IMR-90 (cell line): ENCODE results near the gene ASS1. TPM values are rescaled to one million over a fixed set of nuclear protein-coding genes. Genes with fewer than 3 reads are reported as not detected.

Experiments
- ATAC-seq: fragments of 200-7000 bp; cut with Tn5 transposase; 2 replicates; pipeline ENCODE4 v1.9.1; 2020; ENCODE audit warnings: low read depth, mild to moderate bottlenecking, moderate library complexity
- BruUV-seq: library from RNA; stranded (reverse); fragments of 400-500 nt; replicated peaks from 2 replicates; lab custom pipeline; 2021; lab: Mats Ljungman, UMichigan
- CTCF ChIA-PET: fragments of 300-600 bp; formaldehyde crosslinking; extraction: SDS; loops from one replicate; lab custom pipeline; 2021; ENCODE audit warnings: antibody characterized with exemption; lab: Yijun Ruan, JAX
- POLR2A ChIA-PET: fragments of 300-600 bp; sonication (Branson Sonifier 250); formaldehyde crosslinking; loops from one replicate; lab custom pipeline; 2022; ENCODE audit warnings: antibody characterized with exemption; ENCODE audit not compliant: unreplicated experiment; lab: Charles Lee
- DNase-seq: peaks from one replicate; pipeline ENCODE4 v3.0.0; 2013
- H2AFZ ChIP-seq: replicated peaks from 2 replicates; pipeline ENCODE3; 2013; ENCODE audit warnings: low read length, mild to moderate bottlenecking; ENCODE audit not compliant: poor library complexity
- H2AK5ac ChIP-seq: 2 replicates; pipeline ENCODE4 v1.6.1; 2013; ENCODE audit warnings: low read depth, low read length, inconsistent platforms
- H2AK9ac ChIP-seq: replicated peaks from 2 replicates; pipeline ENCODE3; 2013; ENCODE audit warnings: mild to moderate bottlenecking, low read depth, low read length, moderate library complexity; ENCODE audit not compliant: poor library complexity
- H2BK120ac ChIP-seq: 2 replicates; pipeline ENCODE4 v1.6.1; 2013; ENCODE audit warnings: low read depth, low read length, inconsistent platforms
- H2BK15ac ChIP-seq: 3 replicates; pipeline ENCODE4 v1.6.1; 2013; ENCODE audit warnings: low read depth, low read length, inconsistent platforms
- H2BK20ac ChIP-seq: 2 replicates; pipeline ENCODE4 v1.6.1; 2013; ENCODE audit warnings: low read depth, mild to moderate bottlenecking, inconsistent platforms, low read length, moderate library complexity
- H2BK5ac ChIP-seq: 2 replicates; pipeline ENCODE4 v1.6.1; 2013; ENCODE audit warnings: mild to moderate bottlenecking, low read depth, low read length, inconsistent platforms; ENCODE audit not compliant: poor library complexity, severe bottlenecking
- H3K14ac ChIP-seq: replicated peaks from 2 replicates; pipeline ENCODE4 v1.6.1; 2013; ENCODE audit warnings: low read depth, low read length, inconsistent platforms
- H3K18ac ChIP-seq: 2 replicates; pipeline ENCODE4 v1.6.1; 2013; ENCODE audit warnings: low read depth, low read length, control low read depth
- H3K23ac ChIP-seq: 2 replicates; pipeline ENCODE4 v1.6.1; 2013; ENCODE audit warnings: low read depth, low read length, inconsistent platforms
- H3K27ac ChIP-seq: 2 replicates; pipeline ENCODE4 v1.5.1; 2013; ENCODE audit warnings: mild to moderate bottlenecking, control low read depth, low read length; ENCODE audit not compliant: insufficient read depth
- H3K27me3 ChIP-seq: 2 replicates; pipeline ENCODE4 v1.6.1; 2013; ENCODE audit warnings: low read length; ENCODE audit not compliant: control insufficient read depth, insufficient read depth
- H3K36me3 ChIP-seq: 2 replicates; pipeline ENCODE4 v1.6.1; 2013; ENCODE audit warnings: low read length, mixed read lengths; ENCODE audit not compliant: control insufficient read depth, insufficient read depth
- H3K4ac ChIP-seq: 2 replicates; pipeline ENCODE4 v1.6.1; 2013; ENCODE audit warnings: low read depth, low read length, inconsistent platforms
- H3K4me1 ChIP-seq: 2 replicates; pipeline ENCODE4 v1.6.1; 2013; ENCODE audit warnings: low read length, mixed read lengths; ENCODE audit not compliant: control insufficient read depth, insufficient read depth
- H3K4me2 ChIP-seq: 2 replicates; pipeline ENCODE4 v1.6.1; 2013; ENCODE audit warnings: low read depth, mild to moderate bottlenecking, control low read depth, low read length, moderate library complexity
- H3K4me3 ChIP-seq: 2 replicates; pipeline ENCODE4 v1.5.1; 2013; ENCODE audit warnings: low read depth, mild to moderate bottlenecking, control low read depth, low read length, moderate library complexity; ENCODE audit not compliant: insufficient read depth
- H3K56ac ChIP-seq: 2 replicates; pipeline ENCODE4 v1.6.1; 2013; ENCODE audit warnings: low read length, inconsistent platforms; ENCODE audit not compliant: insufficient read depth; ENCODE audit errors: extremely low read depth
- H3K79me1 ChIP-seq, 2 experiments: 2 replicates each; pipeline ENCODE4 v1.6.1; 2013; ENCODE audit warnings: low read length in 2 of 2, inconsistent platforms in 1 of 2, low read depth in 1 of 2
- H3K9ac ChIP-seq: 2 replicates; pipeline ENCODE4 v1.6.1; 2013; ENCODE audit warnings: low read depth, low read length, control low read depth
- H3K9me1 ChIP-seq: 2 replicates; pipeline ENCODE4 v1.6.1; 2013; ENCODE audit warnings: low read length, inconsistent platforms; ENCODE audit not compliant: insufficient read depth
- H3K9me3 ChIP-seq: 2 replicates; pipeline ENCODE4 v1.6.1; 2013; ENCODE audit warnings: low read length; ENCODE audit not compliant: control insufficient read depth, insufficient read depth
- H4K20me1 ChIP-seq: 2 replicates; pipeline ENCODE4 v1.6.1; 2013; ENCODE audit warnings: low read length, inconsistent platforms; ENCODE audit not compliant: insufficient read depth
- H4K5ac ChIP-seq: 2 replicates; pipeline ENCODE4 v1.6.1; 2013; ENCODE audit warnings: mild to moderate bottlenecking, low read depth, low read length, control low read depth
- H4K8ac ChIP-seq, 2 experiments: 2 replicates each; pipeline ENCODE4 v1.6.1; 2013; ENCODE audit warnings: low read depth in 2 of 2, low read length in 2 of 2, control low read depth in 1 of 2, inconsistent platforms in 1 of 2
- H4K91ac ChIP-seq: 2 replicates; pipeline ENCODE4 v1.6.1; 2013; ENCODE audit warnings: low read depth, low read length, inconsistent platforms; ENCODE audit not compliant: insufficient read depth
- CTCF ChIP-seq: conservative IDR thresholded peaks from 2 replicates; pipeline ENCODE4 v1.5.1; 2012; ENCODE audit warnings: mild to moderate bottlenecking, low read depth, low read length, improper control_type of control experiment
- ELK1 ChIP-seq: fragments of 150-350 bp; IDR thresholded peaks from 2 replicates; pipeline ENCODE4 v1.6.1; 2016; ENCODE audit warnings: low read depth, mild to moderate bottlenecking, low read length, moderate library complexity, borderline replicate concordance
- FOS ChIP-seq: fragments of 150-350 bp; IDR thresholded peaks from 2 replicates; pipeline ENCODE4 v1.6.1; 2016; ENCODE audit warnings: low read depth, low read length
- NFE2L2 ChIP-seq: fragments of 150-350 bp; IDR thresholded peaks from 2 replicates; pipeline ENCODE4 v1.6.1; 2016; ENCODE audit warnings: low read depth, mild to moderate bottlenecking, low read length
- POLR2A ChIP-seq: IDR thresholded peaks from 2 replicates; pipeline ENCODE4 v1.6.1; 2012; ENCODE audit warnings: mild to moderate bottlenecking, low read depth, low read length
- RAD21 ChIP-seq: IDR thresholded peaks from 2 replicates; pipeline ENCODE4 v1.6.1; 2012; ENCODE audit warnings: low read length, improper control_type of control experiment
- RFX5 ChIP-seq: IDR thresholded peaks from 2 replicates; pipeline ENCODE4 v1.8.0; 2012; ENCODE audit warnings: low read depth, mild to moderate bottlenecking, low read length, moderate library complexity
- SMC3 ChIP-seq: fragments of 150-350 bp; IDR thresholded peaks from 2 replicates; pipeline ENCODE4 v1.6.1; 2016; ENCODE audit warnings: low read depth, mild to moderate bottlenecking, antibody characterized with exemption, low read length, moderate library complexity
- USF2 ChIP-seq: fragments of 150-350 bp; IDR thresholded peaks from 2 replicates; pipeline ENCODE4 v1.6.1; 2017; ENCODE audit warnings: mild to moderate bottlenecking, antibody characterized with exemption, low read length, low read depth
- WGBS, 2 experiments: methylation state at CpG; one replicate each; pipeline versions ENCODE4 v1.1.5 to v1.1.7; 2013; ENCODE audit warnings: missing lambda C conversion rate in 2 of 2; ENCODE audit not compliant: insufficient read length in 1 of 2; ENCODE audit errors: extremely low coverage in 2 of 2; 5-methylcytosine and 5-hydroxymethylcytosine counted together
- dilution Hi-C: fragments of 300-500 bp; cut with HindIII; formaldehyde crosslinking; loops from one replicate; pipeline ENCODE4 v1.14.3; 2018; ENCODE audit warnings: low sequenced_read_pairs; ENCODE audit not compliant: unreplicated experiment
- in situ Hi-C: fragments of 300-500 bp; cut with MboI; formaldehyde crosslinking; loops from 3 replicates; pipeline ENCODE4 v1.14.3; 2019; ENCODE audit warnings: low sequenced_read_pairs, inconsistent platforms, mixed read lengths
- intact Hi-C: fragments of 100-400 bp; cut with micrococcal nuclease; formaldehyde crosslinking; loops from 2 replicates; pipeline ENCODE4 v1.10.0; 2022
- polyA plus RNA-seq, 3 experiments: library from polyadenylated mRNA; depleted of rRNA; stranded (reverse); fragments of >200 nt; gene quantifications; 2 replicates each; pipeline ENCODE4 v1.2.3, GENCODE V29; 2012; ENCODE audit warnings: low replicate concordance in 1 of 3
- total RNA-seq: library from RNA; depleted of rRNA; stranded (reverse); fragments of >200 nt; gene quantifications from 2 replicates; pipeline ENCODE4 v1.2.3, GENCODE V29; 2012

The ASS1 gene
- total and polyA plus RNA-seq, 2 of the 4 experiments (the other 2 are of a cell fraction) = 39.6 to 41.9 TPM

DNA sequence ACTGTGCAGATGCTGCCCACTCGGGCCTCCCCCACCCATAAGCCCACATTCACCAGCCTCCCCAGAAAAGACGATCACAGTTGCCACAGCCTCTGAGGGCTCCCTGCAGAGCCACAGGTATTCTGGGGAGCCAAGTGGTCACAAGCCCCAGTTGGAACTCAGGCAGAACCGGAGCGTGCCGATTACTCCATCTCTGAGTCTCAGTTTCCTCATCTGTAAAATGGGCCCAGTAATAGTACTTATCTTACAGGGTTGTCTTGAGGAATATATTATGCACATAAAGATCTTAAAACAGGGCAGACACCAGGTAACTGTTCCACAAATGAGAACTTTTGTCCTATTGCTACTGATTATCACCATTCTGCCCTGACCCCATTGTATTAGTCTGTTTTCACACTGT is 77.0 kb downstream of the ASS1 start:
- H2BK120ac ChIP-seq = no peak overlapping the region
- no peak overlapping the region for H3K14ac ChIP-seq
- POLR2A ChIA-PET = no interaction called here
- H4K20me1 ChIP-seq = no peaks in the 10 kb centered on the region
- H2BK20ac ChIP-seq = no peak overlapping the region
- no peak overlapping the region for H2AK9ac ChIP-seq
- no peaks in the 10 kb centered on the region for H3K9me3 ChIP-seq
- no TSS peak for BruUV-seq
- ATAC-seq (no peak), DNase-seq (no peak)
- no peaks in the 10 kb centered on the region for H3K79me1 ChIP-seq
- H4K91ac ChIP-seq = no peak overlapping the region
- CTCF ChIA-PET = no interaction called here
- no peaks in the 10 kb centered on the region for H3K4me1 ChIP-seq
- H2AFZ ChIP-seq = no peak overlapping the region
- TF ChIP-seq NFE2L2 (no peak), USF2 (no peak), SMC3 (no peak), RFX5 (no peak), FOS (no peak), RAD21 (no peak), ELK1 (no peak), CTCF (no peak), POLR2A (no peak)
- no peak overlapping the region for H3K27ac ChIP-seq
- H2AK5ac ChIP-seq = no peak overlapping the region
- no peak overlapping the region for H2BK15ac ChIP-seq
- H3K23ac ChIP-seq = no peak overlapping the region
- H3K4me2 ChIP-seq = no peak overlapping the region
- H3K18ac ChIP-seq = no peak overlapping the region
- in situ Hi-C loops = no loop called here
- H3K9me1 ChIP-seq = no peaks in the 10 kb centered on the region
- H3K56ac ChIP-seq = no peak overlapping the region
- 75% methylated on average over 1 of the region's 5 CpGs; no CpG with 5 or more reads in 1 of the 2 experiments for WGBS, 2 experiments
- no peak overlapping the region for H4K5ac ChIP-seq
- no peak overlapping the region for H3K9ac ChIP-seq
- dilution Hi-C loops = no loop called here
- intact Hi-C loops = no loop called here
- peaks cover 44% of the 10 kb centered on the region for H3K27me3 ChIP-seq
- H2BK5ac ChIP-seq = no peak overlapping the region
- H3K4me3 ChIP-seq = no peak overlapping the region
- H4K8ac ChIP-seq = no peak overlapping the region
- H3K4ac ChIP-seq = no peak overlapping the region
- H3K36me3 ChIP-seq = no peaks in the 10 kb centered on the region
